Tibial nerve (tissue), 4 donors: Measurements from ENCODE around the gene PDE3A. TPM values are rescaled to one million over a fixed set of nuclear protein-coding genes. Genes with fewer than 3 reads are reported as not detected.

Experiments
- DNase-seq, 2 donors: peaks; one replicate each; pipeline ENCODE4 v3.0.0-alpha.2; 2019; ENCODE audit warnings: low spot score in 2 of 2
- H3K27ac ChIP-seq, 4 donors: fragments of 200-600 bp; sonication (generic) in 3 of 4; one replicate each; pipeline ENCODE4 v1.5.1; 2017 to 2019; ENCODE audit warnings: mild to moderate bottlenecking in 1 of 4
- H3K27me3 ChIP-seq, 2 donors: fragments of 200-600 bp; sonication (generic) in 1 of 2; one replicate each; pipeline versions ENCODE4 v1.5.1 to v1.6.0; 2017 to 2019
- H3K36me3 ChIP-seq, 3 donors: fragments of 200-600 bp; sonication (generic); one replicate each; pipeline ENCODE4 v1.5.1; 2018 to 2019
- H3K4me1 ChIP-seq, 4 donors: fragments of 200-600 bp; sonication (generic) in 3 of 4; one replicate each; pipeline ENCODE4 v1.5.1; 2017 to 2019
- H3K4me3 ChIP-seq, 4 donors: fragments of 200-600 bp; sonication (generic) in 3 of 4; one replicate each; pipeline ENCODE4 v1.5.1; 2017 to 2019; ENCODE audit warnings: mild to moderate bottlenecking in 1 of 4, moderate library complexity in 1 of 4
- H3K9me3 ChIP-seq, 4 donors: fragments of 200-600 bp; sonication (generic) in 3 of 4; one replicate each; pipeline ENCODE4 v1.5.1; 2017 to 2019
- EP300 ChIP-seq, 2 donors: sonication (generic); formaldehyde crosslinking; IDR thresholded peaks; one replicate each; pipeline ENCODE4 v1.6.1; 2017; ENCODE audit warnings: antibody characterized with exemption in 2 of 2, mild to moderate bottlenecking in 1 of 2
- POLR2A ChIP-seq, 2 donors: fragments of 450-650 bp; IDR thresholded peaks; one replicate each; pipeline ENCODE4 v1.6.1; 2017; ENCODE audit warnings: antibody characterized with exemption in 2 of 2, mild to moderate bottlenecking in 2 of 2, moderate library complexity in 2 of 2
- WGBS, 2 donors: methylation state at CpG; one replicate each; pipeline ENCODE4 v1.1.5; 2018; 5-methylcytosine and 5-hydroxymethylcytosine counted together
- total RNA-seq, 4 donors: library from RNA; depleted of rRNA; stranded (reverse); fragments of >200 nt; gene quantifications; one replicate each; pipeline ENCODE4 v1.1.0, GENCODE V29; 2016
- TF ChIP-seq, protein P1 (sequence below), 5 experiments: fragments of 200-600 bp in 3 of 5; fragments of 450-650 bp in 2 of 5; sonication (generic) in 3 of 5; IDR thresholded peaks; one replicate each; pipeline ENCODE4 v1.5.1; 2016 to 2019; ENCODE audit warnings: antibody characterized with exemption in 5 of 5, mild to moderate bottlenecking in 3 of 5, moderate library complexity in 2 of 5

PDE3A gene
- total RNA-seq, 4 donors from 2014 or later, result 11.4 to 17.6 (median 12.9) TPM

DNA sequence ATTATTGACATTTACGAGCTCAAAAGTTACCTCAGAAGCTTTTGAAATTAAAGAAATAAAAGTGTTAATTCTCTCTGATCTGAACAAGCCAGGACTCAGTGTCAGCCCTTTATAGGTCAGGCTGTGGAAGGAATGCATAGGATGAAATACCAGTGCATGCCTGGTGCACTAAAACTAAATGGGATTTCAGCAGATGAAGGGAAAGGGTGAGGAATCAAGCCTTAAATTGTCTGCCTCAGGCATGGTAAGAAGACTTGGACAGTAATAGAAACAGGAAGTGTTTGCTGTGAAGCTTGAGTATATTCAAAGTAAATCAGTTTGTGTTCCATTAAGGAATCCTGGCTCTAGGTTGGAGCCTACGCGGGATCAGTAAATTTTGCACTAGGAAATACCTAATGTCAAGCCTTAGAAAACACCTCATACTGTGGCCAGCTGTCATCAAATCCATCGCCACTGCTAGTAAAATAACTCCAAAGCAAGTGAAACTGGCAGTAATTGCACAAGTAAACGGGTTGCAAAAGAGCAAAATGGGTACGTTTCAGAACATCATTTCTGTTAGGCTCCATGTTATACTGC lies 76.3 kb downstream of the PDE3A start:
- H3K9me3 ChIP-seq, result no peaks in the 10 kb centered on the region
- H3K4me1 ChIP-seq, result peaks cover 0 to 8% (median 2%) of the 10 kb centered on the region in 4 donors
- H3K36me3 ChIP-seq, result no peaks in the 10 kb centered on the region
- no peak overlapping the region for H3K27ac ChIP-seq
- H3K4me3 ChIP-seq, result no peak overlapping the region
- WGBS, 2 donors, result 77 to 86% methylated on average over 6 of the region's 6 CpGs
- no peaks in the 10 kb centered on the region for H3K27me3 ChIP-seq
- no peak for DNase-seq
- TF ChIP-seq POLR2A (IDR thresholded peaks at IDR 0.05) (no peak), EP300 (IDR thresholded peaks at IDR 0.05) (no peak)
- TF ChIP-seq, protein P1, sequence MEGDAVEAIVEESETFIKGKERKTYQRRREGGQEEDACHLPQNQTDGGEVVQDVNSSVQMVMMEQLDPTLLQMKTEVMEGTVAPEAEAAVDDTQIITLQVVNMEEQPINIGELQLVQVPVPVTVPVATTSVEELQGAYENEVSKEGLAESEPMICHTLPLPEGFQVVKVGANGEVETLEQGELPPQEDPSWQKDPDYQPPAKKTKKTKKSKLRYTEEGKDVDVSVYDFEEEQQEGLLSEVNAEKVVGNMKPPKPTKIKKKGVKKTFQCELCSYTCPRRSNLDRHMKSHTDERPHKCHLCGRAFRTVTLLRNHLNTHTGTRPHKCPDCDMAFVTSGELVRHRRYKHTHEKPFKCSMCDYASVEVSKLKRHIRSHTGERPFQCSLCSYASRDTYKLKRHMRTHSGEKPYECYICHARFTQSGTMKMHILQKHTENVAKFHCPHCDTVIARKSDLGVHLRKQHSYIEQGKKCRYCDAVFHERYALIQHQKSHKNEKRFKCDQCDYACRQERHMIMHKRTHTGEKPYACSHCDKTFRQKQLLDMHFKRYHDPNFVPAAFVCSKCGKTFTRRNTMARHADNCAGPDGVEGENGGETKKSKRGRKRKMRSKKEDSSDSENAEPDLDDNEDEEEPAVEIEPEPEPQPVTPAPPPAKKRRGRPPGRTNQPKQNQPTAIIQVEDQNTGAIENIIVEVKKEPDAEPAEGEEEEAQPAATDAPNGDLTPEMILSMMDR (IDR thresholded peaks at IDR 0.05), result no peak

DNA sequence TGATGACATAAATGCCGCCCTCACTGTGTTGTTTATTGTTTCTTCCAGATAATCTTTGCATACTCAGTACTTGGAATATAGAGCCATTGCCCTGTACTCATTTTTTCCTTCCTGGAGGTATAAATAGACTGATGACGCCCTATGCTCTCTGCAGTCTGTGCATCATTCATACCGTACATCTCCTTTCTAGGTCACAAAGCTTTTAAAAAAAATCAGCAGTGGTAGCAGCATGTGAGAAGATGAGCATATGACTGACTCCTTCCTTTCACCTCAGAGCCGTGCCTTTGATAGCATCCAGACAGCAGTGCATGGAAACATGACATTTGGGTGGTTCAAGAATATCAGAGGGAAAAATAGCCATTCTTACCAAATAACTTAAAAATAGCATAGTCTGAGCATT lies 77.3 kb downstream of the PDE3A start:
- no peaks in the 10 kb centered on the region for H3K9me3 ChIP-seq
- TF ChIP-seq POLR2A (IDR thresholded peaks at IDR 0.05), result no peak
- TF ChIP-seq EP300 (IDR thresholded peaks at IDR 0.05), result peak in 1 of 2 donors; percentile 33
- no peak overlapping the region for H3K4me3 ChIP-seq
- H3K27ac ChIP-seq, result peak overlapping the region in 1 of 4 donors; percentile 18
- DNase-seq, result no peak
- no peaks in the 10 kb centered on the region for H3K27me3 ChIP-seq
- peaks cover 0 to under 1% (median 0%) of the 10 kb centered on the region in 4 donors for H3K4me1 ChIP-seq
- 63 to 68% methylated on average over 4 of the region's 4 CpGs for WGBS, 2 donors
- H3K36me3 ChIP-seq, result no peaks in the 10 kb centered on the region

DNA sequence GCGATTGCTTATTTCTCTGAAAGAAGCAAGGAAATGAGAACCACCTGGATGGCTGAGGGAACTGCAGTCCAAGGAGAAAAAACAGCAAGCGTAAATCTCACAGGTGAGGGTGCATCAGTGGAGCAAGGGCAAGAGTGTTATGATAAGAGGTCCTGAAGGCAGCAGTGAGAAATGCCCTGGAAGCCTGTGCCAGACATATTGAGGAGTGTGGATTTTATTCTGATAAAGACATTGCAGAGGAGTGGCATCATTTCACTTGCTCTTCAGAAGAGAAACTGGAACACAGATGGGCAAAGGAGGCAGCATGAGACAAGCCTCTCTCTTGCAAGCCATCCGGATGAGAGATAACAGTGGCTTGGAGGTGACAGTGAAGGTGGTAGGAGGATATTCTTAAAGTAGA lies 78.5 kb downstream of the PDE3A start:
- H3K9me3 ChIP-seq, result no peaks in the 10 kb centered on the region
- H3K27me3 ChIP-seq, result no peaks in the 10 kb centered on the region
- no peak for DNase-seq
- H3K36me3 ChIP-seq, result no peaks in the 10 kb centered on the region
- 90 to 93% methylated on average over 3 of the region's 3 CpGs for WGBS, 2 donors
- H3K27ac ChIP-seq, result peak overlapping the region in 1 of 4 donors; percentile 18
- H3K4me1 ChIP-seq, result no peaks in the 10 kb centered on the region
- TF ChIP-seq, protein P1 (IDR thresholded peaks at IDR 0.05), result no peak
- TF ChIP-seq EP300 (IDR thresholded peaks at IDR 0.05) (no peak), POLR2A (IDR thresholded peaks at IDR 0.05) (no peak)
- no peak overlapping the region for H3K4me3 ChIP-seq

DNA sequence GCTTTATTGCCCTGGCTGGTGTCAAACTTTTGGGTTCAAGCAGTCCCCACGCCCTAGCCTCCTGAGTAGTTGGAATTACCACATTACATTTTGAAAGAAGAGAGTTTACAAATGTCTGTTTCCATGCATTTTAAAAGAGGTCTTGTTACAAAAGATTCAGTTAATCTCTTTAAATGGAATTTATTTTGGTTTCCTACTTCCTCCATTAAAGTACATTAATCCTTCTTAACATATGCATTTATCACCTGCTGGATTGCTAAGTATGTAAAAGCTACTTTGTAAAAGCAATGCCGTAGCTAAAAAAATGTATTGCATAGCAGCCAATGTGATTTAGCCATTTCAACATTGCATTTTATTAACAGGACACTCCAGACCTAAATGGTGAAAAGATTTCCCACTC lies 80.4 kb downstream of the PDE3A start:
- no peak overlapping the region for H3K27ac ChIP-seq
- 81 to 87% methylated on average over 2 of the region's 2 CpGs for WGBS, 2 donors
- H3K9me3 ChIP-seq, result no peaks in the 10 kb centered on the region
- H3K4me3 ChIP-seq, result no peak overlapping the region
- TF ChIP-seq EP300 (IDR thresholded peaks at IDR 0.05) (no peak), POLR2A (IDR thresholded peaks at IDR 0.05) (no peak)
- TF ChIP-seq, protein P1 (IDR thresholded peaks at IDR 0.05), result no peak
- H3K4me1 ChIP-seq, result no peaks in the 10 kb centered on the region
- no peak for DNase-seq
- no peaks in the 10 kb centered on the region for H3K27me3 ChIP-seq
- H3K36me3 ChIP-seq, result no peaks in the 10 kb centered on the region

DNA sequence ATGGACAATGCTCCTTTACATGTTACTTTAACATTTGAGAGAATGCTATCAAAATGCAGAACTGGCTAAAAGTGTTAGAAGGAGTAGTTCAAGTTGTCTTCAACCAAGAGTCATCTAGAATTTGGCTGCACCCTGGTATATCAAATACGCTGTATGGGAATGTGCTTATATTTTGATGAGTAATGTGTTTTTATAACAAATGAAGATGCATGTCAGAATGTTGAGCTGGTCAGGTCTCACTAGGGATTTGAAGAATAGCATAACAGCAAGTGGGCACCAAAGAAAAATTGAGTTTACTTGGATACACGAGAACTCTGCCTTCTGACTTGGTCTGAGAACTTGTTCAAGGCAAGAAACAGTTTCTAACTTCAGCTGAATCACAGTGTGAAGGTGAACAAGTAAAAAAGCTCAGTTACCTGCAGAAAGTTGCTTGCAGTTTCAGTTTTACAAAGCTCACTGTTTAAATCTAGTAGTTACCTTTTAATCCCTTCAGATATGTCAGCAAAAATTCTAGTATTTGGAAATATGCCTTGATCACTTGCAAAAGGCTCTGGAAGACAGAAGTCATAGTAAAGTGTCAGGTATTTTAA lies 82.3 kb downstream of the PDE3A start:
- H3K9me3 ChIP-seq, result no peaks in the 10 kb centered on the region
- H3K27me3 ChIP-seq, result no peaks in the 10 kb centered on the region
- H3K4me1 ChIP-seq, result peaks cover 0 to 7% (median 2%) of the 10 kb centered on the region in 4 donors
- TF ChIP-seq EP300 (IDR thresholded peaks at IDR 0.05), result no peak
- no peak for TF ChIP-seq POLR2A (IDR thresholded peaks at IDR 0.05)
- TF ChIP-seq, protein P1 (IDR thresholded peaks at IDR 0.05), result no peak
- no peaks in the 10 kb centered on the region for H3K36me3 ChIP-seq
- no peak overlapping the region for H3K4me3 ChIP-seq
- 88 to 91% methylated on average over 2 of the region's 2 CpGs for WGBS, 2 donors
- no peak for DNase-seq
- H3K27ac ChIP-seq, result no peak overlapping the region
